Measurements from ENCODE around the gene TPCN2. TPM values are rescaled to one million over a fixed set of nuclear protein-coding genes. Genes with fewer than 3 reads are reported as not detected.

The TPCN2 gene
- total and polyA plus RNA-seq, 4 donors = 6.4 to 20.8 (median 12.1) TPM

- H3K4me3 ChIP-seq (ENCODE audit: low read depth in 1 of 3, low read length in 3 of 3) = no peak overlapping the region
- TF ChIP-seq FOXA1 (IDR thresholded peaks at IDR 0.05) (no peak), REST (IDR thresholded peaks at IDR 0.05) (no peak), CTCF (IDR thresholded peaks at IDR 0.05; ENCODE audit: low read depth, low read length, missing input control) (no peak), JUND (IDR thresholded peaks at IDR 0.05) (no peak), NR2F2 (IDR thresholded peaks at IDR 0.05) (no peak), EGR1 (IDR thresholded peaks at IDR 0.05; ENCODE audit: low read depth in 2 of 2) (no peak), ATF3 (IDR thresholded peaks at IDR 0.05) (no peak), GABPA (IDR thresholded peaks at IDR 0.05 in 1 of 2, conservative IDR thresholded peaks at IDR 0.05 in 1 of 2) (no peak), MAX (IDR thresholded peaks at IDR 0.05) (no peak), SP1 (IDR thresholded peaks at IDR 0.05) (no peak), YY1 (IDR thresholded peaks at IDR 0.05) (no peak), HNF4A (conservative IDR thresholded peaks at IDR 0.05) (no peak), HNF4G (IDR thresholded peaks at IDR 0.05) (no peak), RXRA (IDR thresholded peaks at IDR 0.05) (no peak), TAF1 (conservative IDR thresholded peaks at IDR 0.05) (no peak), FOXA2 (IDR thresholded peaks at IDR 0.05) (no peak), RAD21 (IDR thresholded peaks at IDR 0.05) (no peak)
- TF ChIP-seq, protein P1, sequence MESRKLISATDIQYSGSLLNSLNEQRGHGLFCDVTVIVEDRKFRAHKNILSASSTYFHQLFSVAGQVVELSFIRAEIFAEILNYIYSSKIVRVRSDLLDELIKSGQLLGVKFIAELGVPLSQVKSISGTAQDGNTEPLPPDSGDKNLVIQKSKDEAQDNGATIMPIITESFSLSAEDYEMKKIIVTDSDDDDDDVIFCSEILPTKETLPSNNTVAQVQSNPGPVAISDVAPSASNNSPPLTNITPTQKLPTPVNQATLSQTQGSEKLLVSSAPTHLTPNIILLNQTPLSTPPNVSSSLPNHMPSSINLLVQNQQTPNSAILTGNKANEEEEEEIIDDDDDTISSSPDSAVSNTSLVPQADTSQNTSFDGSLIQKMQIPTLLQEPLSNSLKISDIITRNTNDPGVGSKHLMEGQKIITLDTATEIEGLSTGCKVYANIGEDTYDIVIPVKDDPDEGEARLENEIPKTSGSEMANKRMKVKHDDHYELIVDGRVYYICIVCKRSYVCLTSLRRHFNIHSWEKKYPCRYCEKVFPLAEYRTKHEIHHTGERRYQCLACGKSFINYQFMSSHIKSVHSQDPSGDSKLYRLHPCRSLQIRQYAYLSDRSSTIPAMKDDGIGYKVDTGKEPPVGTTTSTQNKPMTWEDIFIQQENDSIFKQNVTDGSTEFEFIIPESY (IDR thresholded peaks at IDR 0.05) = no peak
- no peaks in the 10 kb centered on the region for H3K9me3 ChIP-seq (ENCODE audit: control insufficient read depth in 4 of 4, low read length in 3 of 4)
- H3K27me3 ChIP-seq (ENCODE audit: control insufficient read depth in 4 of 4, insufficient read depth in 4 of 4, low read length in 3 of 4) = no peaks in the 10 kb centered on the region
- H3K4me1 ChIP-seq (ENCODE audit: control insufficient read depth in 4 of 4, insufficient read depth in 4 of 4, low read length in 3 of 4) = no peaks in the 10 kb centered on the region
- H3K9ac ChIP-seq (ENCODE audit: low read depth in 1 of 2, low read length in 2 of 2) = no peak overlapping the region
- WGBS = 97% methylated on average over 6 of the region's 6 CpGs
- no peak for DNase-seq (ENCODE audit: low spot score)
- peaks cover 0 to 26% (median 11%) of the 10 kb centered on the region in 4 donors for H3K36me3 ChIP-seq (ENCODE audit: control insufficient read depth in 4 of 4, insufficient read depth in 3 of 4, low read depth in 1 of 4, low read length in 3 of 4)
- H3K27ac ChIP-seq (ENCODE audit: low read depth in 1 of 2, low read length in 2 of 2) = no peak overlapping the region
Measured at GRCh38 chr11:69091638-69092165, 43.0 kb downstream of the TPCN2 start.
